Naive thymus-derived CD4-positive, alpha-beta T cell (primary cell): ENCODE results near the gene NCOA3. TPM values are rescaled to one million over a fixed set of nuclear protein-coding genes. Genes with fewer than 3 reads are reported as not detected.
"Not testable (repeated sequence)": the region's sequence is repeated elsewhere in the genome, so short reads cannot be mapped to it uniquely, and the experiment has no call there.

Experiments used
- ATAC-seq: fragments of 150-1000 bp; cut with Tn5 transposase; 2 replicates; pipeline ENCODE4 v1.10.0; 2021; ENCODE audit warnings: mild to moderate bottlenecking, moderate library complexity
- CTCF ChIA-PET: fragments of 350-600 bp; sonication (Branson Sonifier 250); formaldehyde crosslinking; loops from one replicate; lab custom pipeline; 2021; ENCODE audit warnings: antibody characterized with exemption; lab: Charles Lee
- POLR2A ChIA-PET: fragments of 350-600 bp; sonication (Branson Sonifier 250); formaldehyde crosslinking; loops from one replicate; lab custom pipeline; 2021; ENCODE audit warnings: antibody characterized with exemption, inconsistent platforms; lab: Charles Lee
- DNase-seq, 9 donors: peaks; one replicate each; pipeline versions ENCODE4 v3.0.0 to v3.0.0-alpha.2; 2020 to 2022; ENCODE audit warnings: mixed read lengths in 1 of 9
- H3K27ac ChIP-seq: one replicate; pipeline ENCODE4 v1.7.0; 2013; ENCODE audit warnings: mild to moderate bottlenecking, low read depth, low read length, moderate library complexity
- H3K27me3 ChIP-seq, 2 donors: one replicate each; pipeline ENCODE4 v1.7.0; 2013; ENCODE audit warnings: low read length in 2 of 2, mild to moderate bottlenecking in 2 of 2, moderate library complexity in 2 of 2; ENCODE audit not compliant: control insufficient read depth in 2 of 2, insufficient read depth in 2 of 2
- H3K36me3 ChIP-seq, 3 experiments: 1 replicate in 2 of 3; 2 replicates in 1 of 3; pipeline ENCODE4 v1.7.0; 2013; ENCODE audit warnings: low read length in 3 of 3, mild to moderate bottlenecking in 3 of 3, moderate library complexity in 1 of 3; ENCODE audit not compliant: insufficient read depth in 3 of 3, control insufficient read depth in 2 of 3
- H3K4me1 ChIP-seq, 2 donors: one replicate each; pipeline ENCODE4 v1.7.0; 2013; ENCODE audit warnings: low read length in 2 of 2, mild to moderate bottlenecking in 2 of 2, moderate library complexity in 1 of 2; ENCODE audit not compliant: control insufficient read depth in 2 of 2, insufficient read depth in 2 of 2
- H3K4me3 ChIP-seq: 2 replicates; pipeline ENCODE4 v1.7.0; 2013; ENCODE audit warnings: mild to moderate bottlenecking, low read length
- H3K9me3 ChIP-seq, 3 experiments: 1 replicate in 2 of 3; 2 replicates in 1 of 3; pipeline ENCODE4 v1.7.0; 2013; ENCODE audit warnings: low read length in 3 of 3; ENCODE audit not compliant: control insufficient read depth in 2 of 3
- H3K27ac Mint-ChIP-seq, 9 donors: one replicate each; pipeline ENCODE4 v1.8.0; 2020 to 2022; ENCODE audit warnings: mixed read lengths in 9 of 9, mild to moderate bottlenecking in 8 of 9, moderate library complexity in 5 of 9, inconsistent platforms in 2 of 9
- H3K27me3 Mint-ChIP-seq, 5 donors: one replicate each; pipeline ENCODE4 v1.8.0; 2021 to 2022; ENCODE audit warnings: mixed read lengths in 5 of 5, mild to moderate bottlenecking in 1 of 5
- H3K36me3 Mint-ChIP-seq, 5 donors: one replicate each; pipeline ENCODE4 v1.8.0; 2020 to 2022; ENCODE audit warnings: mixed read lengths in 5 of 5, mild to moderate bottlenecking in 3 of 5, inconsistent platforms in 1 of 5
- H3K4me1 Mint-ChIP-seq, 7 donors: one replicate each; pipeline ENCODE4 v1.8.0; 2020 to 2022; ENCODE audit warnings: mixed read lengths in 7 of 7, mild to moderate bottlenecking in 3 of 7, inconsistent platforms in 1 of 7
- H3K4me3 Mint-ChIP-seq, 10 donors: one replicate each; pipeline ENCODE4 v1.8.0; 2020 to 2022; ENCODE audit warnings: mild to moderate bottlenecking in 10 of 10, mixed read lengths in 10 of 10, moderate library complexity in 6 of 10, inconsistent platforms in 2 of 10
- H3K9me3 Mint-ChIP-seq, 11 donors: one replicate each; pipeline ENCODE4 v1.8.0; 2020 to 2022; ENCODE audit warnings: mixed read lengths in 11 of 11, mild to moderate bottlenecking in 4 of 11, inconsistent platforms in 1 of 11, moderate library complexity in 1 of 11
- intact Hi-C, 2 donors: fragments of 100-400 bp; cut with micrococcal nuclease; formaldehyde crosslinking; loops; one replicate each; pipeline ENCODE4 v1.15.1; 2023
- polyA plus RNA-seq, 2 donors: library from polyadenylated mRNA; unstranded; fragments of 300-500 nt; fragmentation: Illumina TruSeq; gene quantifications; one replicate each; pipeline ENCODE4 v1.2.3, GENCODE V29; 2021
- total RNA-seq, 6 experiments: library from RNA in 5 of 6; stranded (reverse) in 5 of 6; gene quantifications; 1 replicate in 5 of 6; 2 replicates in 1 of 6; pipeline ENCODE4 v1.2.3 and lab custom pipeline; 2021 to 2026

The NCOA3 gene
- total and polyA plus RNA-seq, 7 experiments from 2014 or later = 20.3 to 115 (median 85.5) TPM

DNA sequence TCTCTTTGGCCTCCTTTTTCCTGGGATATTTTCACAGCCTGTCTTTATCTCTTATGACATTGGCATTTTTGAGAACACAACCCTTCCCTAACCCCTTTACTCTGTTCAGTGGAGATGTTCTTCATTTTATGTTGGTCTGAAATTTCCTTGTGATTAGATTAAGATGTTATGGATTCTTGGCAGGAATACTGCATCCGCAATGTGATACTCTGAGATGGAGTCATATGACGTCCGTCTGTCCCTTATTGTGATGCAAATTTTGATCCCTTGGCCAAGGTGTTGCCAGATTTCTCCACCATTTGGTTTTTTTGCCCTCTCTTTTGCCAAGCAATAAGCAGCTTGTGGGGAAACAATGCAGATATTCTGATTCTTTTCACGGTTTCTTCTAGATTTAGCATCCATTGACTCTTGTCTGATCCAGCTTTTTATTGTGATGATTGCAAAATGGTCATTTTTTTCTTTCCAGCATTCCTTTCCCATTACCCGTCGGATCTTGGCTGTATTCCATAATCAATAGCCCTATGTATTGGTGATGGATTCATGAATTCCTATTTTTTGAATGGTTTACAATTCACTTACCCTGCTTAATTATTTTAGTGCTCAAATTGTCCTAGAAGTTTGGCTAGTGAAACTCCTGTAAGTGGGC is 85.1 kb downstream of the NCOA3 start:
- ATAC-seq (no peak), DNase-seq (no peak)
- intact Hi-C loops = no loop called here
- Mint-ChIP-seq H3K36me3 (peaks cover 0 to 39% (median 22%) of the 10 kb centered on the region in 5 donors), H3K4me1 (peaks cover 6 to 40% (median 39%) of the 10 kb centered on the region in 7 donors), H3K4me3 (no peak overlapping the region), H3K9me3 (no peaks in the 10 kb centered on the region), H3K27ac (peak overlapping the region in 5 of 9 donors; percentile 14 to 67 (median 34)), H3K27me3 (no peaks in the 10 kb centered on the region)
- ChIA-PET POLR2A (no interaction called here), CTCF (no interaction called here)
- Histone ChIP-seq H3K27ac (no peak overlapping the region), H3K4me1 (peaks cover 0 to 1% of the 10 kb centered on the region in 2 donors), H3K4me3 (no peak overlapping the region), H3K9me3 (no peaks in the 10 kb centered on the region), H3K27me3 (no peaks in the 10 kb centered on the region), H3K36me3 (peaks cover 0 to 19% (median 0%) of the 10 kb centered on the region in 3 experiments)

DNA sequence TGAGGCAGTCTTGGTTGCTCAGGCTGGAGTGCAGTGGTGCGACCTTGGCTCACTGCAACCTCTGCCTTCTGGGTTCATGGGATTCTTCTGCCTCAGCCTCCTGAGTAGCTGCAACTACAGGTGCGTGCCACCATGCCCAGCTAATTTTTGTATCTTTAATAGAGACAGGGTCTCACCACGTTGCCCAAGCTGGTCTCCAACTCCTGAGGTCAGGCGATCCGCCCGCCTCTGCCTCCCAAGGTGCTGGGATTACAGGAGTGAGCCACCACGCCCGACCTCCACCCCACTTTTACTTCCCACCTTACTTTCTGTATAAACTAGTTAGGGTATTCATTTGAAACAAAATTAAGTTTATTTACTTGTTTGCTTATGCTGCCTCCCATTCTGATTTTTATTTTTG is 86.5 kb downstream of the NCOA3 start:
- H3K4me3 ChIP-seq = no peak overlapping the region
- H3K27me3 ChIP-seq = no peaks in the 10 kb centered on the region
- H3K9me3 ChIP-seq = no peaks in the 10 kb centered on the region
- no peak overlapping the region for H3K27ac ChIP-seq
- H3K9me3 Mint-ChIP-seq = no peaks in the 10 kb centered on the region
- intact Hi-C loops = no loop called here
- no peaks in the 10 kb centered on the region for H3K4me1 ChIP-seq
- ATAC-seq (no peak), DNase-seq (no peak)
- H3K4me3 Mint-ChIP-seq = no peak overlapping the region
- H3K27me3 Mint-ChIP-seq = no peaks in the 10 kb centered on the region
- peaks cover 0 to 41% (median 28%) of the 10 kb centered on the region in 5 donors for H3K36me3 Mint-ChIP-seq
- ChIA-PET POLR2A (interaction anchor here (0.7 kb wide), 1 partner anchor 29 kb away, joined by 5 read pairs; no protein-coding TSS in a partner anchor), CTCF (no interaction called here)
- peak overlapping the region in 1 of 9 donors; percentile 81 for H3K27ac Mint-ChIP-seq
- H3K36me3 ChIP-seq = peaks cover 0 to 19% (median 0%) of the 10 kb centered on the region in 3 experiments
- H3K4me1 Mint-ChIP-seq = peaks cover 14 to 44% (median 40%) of the 10 kb centered on the region in 7 donors

DNA sequence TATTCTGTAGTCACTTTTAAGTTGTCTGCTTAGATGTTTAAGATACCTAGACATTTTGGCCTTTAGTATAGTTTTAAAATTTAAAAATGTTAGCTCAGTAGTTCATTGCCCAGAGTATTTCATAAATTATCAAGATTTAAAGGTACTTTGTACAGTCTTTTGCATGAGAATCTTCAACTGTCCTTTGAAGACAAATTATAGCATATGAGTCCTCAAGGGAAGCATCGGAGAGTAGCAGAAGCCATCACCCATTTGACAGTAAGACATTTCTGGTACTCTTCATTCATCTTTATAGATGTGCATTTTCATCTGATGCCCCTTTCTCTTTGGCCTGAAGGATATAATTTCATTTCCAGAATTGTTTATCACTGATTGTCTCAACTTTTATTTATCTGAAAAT is 89.5 kb downstream of the NCOA3 start:
- Mint-ChIP-seq H3K36me3 (peaks cover 0 to 38% (median 24%) of the 10 kb centered on the region in 5 donors), H3K27ac (peak overlapping the region in 8 of 9 donors; percentile 1 to 91 (median 56)), H3K27me3 (no peaks in the 10 kb centered on the region), H3K4me3 (peak overlapping the region in 1 of 10 donors; percentile 15), H3K9me3 (no peaks in the 10 kb centered on the region), H3K4me1 (peaks cover 10 to 49% (median 39%) of the 10 kb centered on the region in 7 donors)
- no peaks in the 10 kb centered on the region for H3K9me3 ChIP-seq
- intact Hi-C loops = no loop called here
- H3K27me3 ChIP-seq = no peaks in the 10 kb centered on the region
- ChIA-PET POLR2A (no interaction called here), CTCF (interaction anchor here (0.6 kb wide), 1 partner anchor 22 kb away, joined by 6 read pairs; no protein-coding TSS in a partner anchor)
- H3K27ac ChIP-seq = no peak overlapping the region
- H3K36me3 ChIP-seq = peaks cover 0 to 6% (median 0%) of the 10 kb centered on the region in 3 experiments
- DNase-seq (no peak), ATAC-seq (no peak)
- no peak overlapping the region for H3K4me3 ChIP-seq
- H3K4me1 ChIP-seq = no peaks in the 10 kb centered on the region

DNA sequence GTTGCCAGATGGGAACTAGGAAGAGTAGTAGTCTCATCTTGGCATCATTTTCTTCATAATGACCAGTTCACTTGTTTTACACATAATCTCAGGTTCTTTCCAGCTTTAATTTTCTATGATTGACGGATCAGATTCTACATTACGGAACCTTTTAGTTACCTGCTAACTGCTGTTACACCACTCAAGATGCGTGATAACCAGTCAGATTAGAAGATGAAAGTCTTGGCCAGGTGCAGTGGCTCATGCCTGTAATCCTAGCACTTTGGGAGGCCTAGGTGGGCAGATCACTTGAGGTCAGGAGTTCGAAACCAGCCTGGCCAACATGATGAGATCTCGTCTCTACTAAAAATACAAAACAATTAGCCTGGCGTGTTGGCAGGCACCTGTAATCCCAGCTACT is 92.5 kb downstream of the NCOA3 start:
- H3K36me3 Mint-ChIP-seq = peaks cover 0 to 36% (median 15%) of the 10 kb centered on the region in 5 donors
- no peaks in the 10 kb centered on the region for H3K27me3 Mint-ChIP-seq
- DNase-seq = no peak
- H3K27me3 ChIP-seq = no peaks in the 10 kb centered on the region
- ChIA-PET CTCF (no interaction called here), POLR2A (no interaction called here)
- H3K27ac Mint-ChIP-seq = no peak overlapping the region
- intact Hi-C loops = no loop called here
- H3K4me3 Mint-ChIP-seq = no peak overlapping the region
- no peaks in the 10 kb centered on the region for H3K9me3 ChIP-seq
- no peak overlapping the region for H3K27ac ChIP-seq
- H3K9me3 Mint-ChIP-seq = no peaks in the 10 kb centered on the region
- ATAC-seq = no peak
- H3K4me3 ChIP-seq = no peak overlapping the region
- peaks cover 12 to 44% (median 35%) of the 10 kb centered on the region in 7 donors for H3K4me1 Mint-ChIP-seq
- H3K36me3 ChIP-seq = no peaks in the 10 kb centered on the region
- H3K4me1 ChIP-seq = no peaks in the 10 kb centered on the region

DNA sequence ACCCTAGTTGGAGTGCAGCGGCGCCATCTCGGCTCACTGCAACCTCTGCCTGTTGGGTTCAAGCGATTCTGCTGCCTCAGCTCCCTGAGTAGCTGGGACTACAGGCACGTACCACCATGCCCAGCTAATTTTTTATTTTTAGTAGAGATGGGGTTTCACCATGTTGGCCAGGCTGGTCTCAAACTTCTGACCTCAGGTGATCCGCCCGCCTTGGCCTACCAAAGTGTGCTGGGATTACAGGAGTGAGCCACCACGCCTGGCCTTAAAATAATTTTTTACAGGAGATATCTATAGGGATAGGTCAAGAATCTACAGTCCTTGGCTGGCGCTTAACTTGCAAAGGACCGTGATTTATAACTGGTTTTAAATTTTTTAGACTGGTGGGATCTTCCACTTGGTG is 93.5 kb downstream of the NCOA3 start:
- peaks cover 0 to 37% (median 15%) of the 10 kb centered on the region in 5 donors for H3K36me3 Mint-ChIP-seq
- H3K9me3 ChIP-seq, intact Hi-C loops, H3K27ac Mint-ChIP-seq, H3K36me3 ChIP-seq, CTCF ChIA-PET, H3K4me3 ChIP-seq, H3K27me3 ChIP-seq, H3K4me1 ChIP-seq, ATAC-seq, DNase-seq, H3K4me3 Mint-ChIP-seq, H3K27me3 Mint-ChIP-seq, POLR2A ChIA-PET, H3K9me3 Mint-ChIP-seq, H3K27ac ChIP-seq: not testable (repeated sequence)
- peaks cover 17 to 50% (median 43%) of the 10 kb centered on the region in 7 donors for H3K4me1 Mint-ChIP-seq

DNA sequence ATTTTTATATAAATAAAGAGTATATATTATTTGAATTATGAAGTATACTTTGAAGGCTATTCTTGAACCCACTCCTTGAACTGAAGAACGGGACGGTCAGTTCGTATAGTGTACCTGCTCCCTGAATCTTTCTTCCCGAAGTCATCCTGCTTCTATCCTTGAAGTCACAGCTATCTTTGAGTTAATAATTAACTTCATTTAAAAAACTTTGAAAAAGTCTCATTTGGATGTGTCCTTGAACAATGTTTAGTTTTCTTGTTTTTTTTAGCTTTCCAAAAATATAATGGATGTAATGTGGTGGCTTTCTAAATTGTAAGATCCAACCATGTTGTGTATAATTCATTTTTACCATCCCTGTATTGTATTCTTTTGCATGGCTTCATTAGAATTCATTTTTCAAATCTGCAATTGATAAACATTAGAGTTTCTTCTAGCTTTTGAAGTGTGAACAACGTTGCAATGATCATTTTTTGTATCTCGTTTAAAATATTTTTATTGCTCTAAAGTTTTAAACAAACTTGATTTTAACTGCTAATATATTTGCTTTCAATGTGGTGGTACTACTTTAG is 94.4 kb downstream of the NCOA3 start:
- no peak overlapping the region for H3K27ac Mint-ChIP-seq
- peaks cover 0 to 36% (median 15%) of the 10 kb centered on the region in 5 donors for H3K36me3 Mint-ChIP-seq
- DNase-seq (no peak), ATAC-seq (no peak)
- no peak overlapping the region for H3K4me3 ChIP-seq
- intact Hi-C loops = no loop called here
- CTCF ChIA-PET = interaction anchor here (0.9 kb wide), 1 partner anchor 212 kb away, joined by 4 read pairs; no protein-coding TSS in a partner anchor
- H3K4me3 Mint-ChIP-seq = no peak overlapping the region
- no peak overlapping the region for H3K27ac ChIP-seq
- POLR2A ChIA-PET = no interaction called here
- no peaks in the 10 kb centered on the region for H3K36me3 ChIP-seq
- H3K27me3 Mint-ChIP-seq = no peaks in the 10 kb centered on the region
- H3K4me1 Mint-ChIP-seq = peaks cover 18 to 50% (median 44%) of the 10 kb centered on the region in 7 donors
- no peaks in the 10 kb centered on the region for H3K9me3 Mint-ChIP-seq
- H3K4me1 ChIP-seq = no peaks in the 10 kb centered on the region
- H3K27me3 ChIP-seq = no peaks in the 10 kb centered on the region
- no peaks in the 10 kb centered on the region for H3K9me3 ChIP-seq
